Measurements from ENCODE around the gene BAG5. TPM values are rescaled to one million over a fixed set of nuclear protein-coding genes. Genes with fewer than 3 reads are reported as not detected.
"Not testable (repeated sequence)": the region's sequence is repeated elsewhere in the genome, so short reads cannot be mapped to it uniquely, and the experiment has no call there.

The BAG5 gene, protein sequence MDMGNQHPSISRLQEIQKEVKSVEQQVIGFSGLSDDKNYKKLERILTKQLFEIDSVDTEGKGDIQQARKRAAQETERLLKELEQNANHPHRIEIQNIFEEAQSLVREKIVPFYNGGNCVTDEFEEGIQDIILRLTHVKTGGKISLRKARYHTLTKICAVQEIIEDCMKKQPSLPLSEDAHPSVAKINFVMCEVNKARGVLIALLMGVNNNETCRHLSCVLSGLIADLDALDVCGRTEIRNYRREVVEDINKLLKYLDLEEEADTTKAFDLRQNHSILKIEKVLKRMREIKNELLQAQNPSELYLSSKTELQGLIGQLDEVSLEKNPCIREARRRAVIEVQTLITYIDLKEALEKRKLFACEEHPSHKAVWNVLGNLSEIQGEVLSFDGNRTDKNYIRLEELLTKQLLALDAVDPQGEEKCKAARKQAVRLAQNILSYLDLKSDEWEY
- total RNA-seq: 46.6 TPM

DNA sequence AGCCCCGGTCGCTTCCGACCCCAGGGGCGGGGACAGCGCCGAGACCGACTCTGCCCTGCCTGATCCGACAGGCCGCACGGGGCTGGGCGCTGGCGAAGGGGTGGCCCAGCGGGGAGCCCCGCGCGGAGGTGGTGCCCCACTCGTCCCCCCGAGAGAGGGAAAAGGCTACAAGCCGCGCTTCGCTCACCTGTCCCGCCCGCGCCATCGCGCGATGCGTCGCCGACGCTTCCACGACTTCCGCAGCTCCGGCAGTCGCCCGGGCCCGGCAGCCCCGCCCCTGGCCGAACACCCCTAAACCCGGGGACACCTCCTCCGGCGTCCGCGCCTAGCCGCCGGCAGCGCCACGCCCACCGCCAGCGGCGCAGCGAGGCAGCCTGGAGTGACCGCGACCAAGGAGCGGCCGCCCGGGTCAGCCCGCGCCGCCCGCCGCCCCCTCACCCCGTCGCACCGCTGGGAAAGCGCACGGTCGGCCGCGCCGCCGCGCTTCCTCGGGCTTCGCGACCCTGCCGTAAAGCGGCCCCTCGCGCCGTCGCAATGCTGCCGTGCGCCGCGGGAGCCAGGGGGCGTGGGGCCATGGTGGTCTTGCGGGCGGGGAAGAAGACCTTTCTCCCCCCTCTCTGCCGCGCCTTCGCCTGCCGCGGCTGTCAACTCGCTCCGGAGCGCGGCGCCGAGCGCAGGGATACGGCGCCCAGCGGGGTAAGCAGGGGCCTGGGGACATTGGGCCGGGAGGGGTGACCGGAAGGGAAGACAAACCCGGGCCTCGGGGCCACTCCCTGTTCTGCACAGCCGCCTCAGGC is at the start of gene BAG5, which contains the start of gene COA8:
Gene BAG5, minus strand, starts transcription at position 229 of the 797 bp plus-strand sequence. CDS start 1,493 bp downstream, outside the sequence.
Gene COA8, plus strand, starts transcription at position 532 of the 797 bp plus-strand sequence. Its CDS starts 42 bp downstream, at position 574.
- DNase-seq: peak; percentile 78

GRCh38 chr14:103611215-103611614 is 48.8 kb upstream of the BAG5 start:
- DNase-seq: no peak

- DNase-seq: not testable (repeated sequence)
These were observed 46.6 kb upstream of the BAG5 start for GRCh38 chr14:103609081-103609480.

GRCh38 chr14:103607822-103608221 is 45.4 kb upstream of the BAG5 start:
- DNase-seq: no peak

GRCh38 chr14:103606963-103607668 is 44.7 kb upstream of the BAG5 start:
- DNase-seq: peak; percentile 69

DNA sequence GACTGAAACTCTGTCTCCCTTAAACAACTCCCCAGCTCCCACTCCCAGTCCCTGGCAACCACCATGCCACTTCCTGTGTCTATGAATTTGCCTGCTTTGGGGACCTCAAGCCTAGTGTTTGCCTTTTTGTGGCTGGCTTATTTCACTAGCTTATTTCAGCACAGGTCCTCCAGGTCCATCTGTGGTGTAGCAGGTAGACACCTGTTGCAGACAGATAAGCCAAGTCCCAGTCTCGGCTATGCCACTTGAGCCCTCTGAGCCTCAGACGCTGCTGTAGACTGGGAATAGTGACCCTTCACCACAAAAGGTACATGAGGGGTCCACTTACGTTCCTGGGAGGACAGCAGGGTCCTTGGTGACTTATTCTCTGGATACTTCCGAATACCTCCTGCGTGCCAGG is 42.2 kb upstream of the BAG5 start:
- DNase-seq: no peak

GRCh38 chr14:103600503-103600902 is 38.0 kb upstream of the BAG5 start:
- no peak for DNase-seq

DNA sequence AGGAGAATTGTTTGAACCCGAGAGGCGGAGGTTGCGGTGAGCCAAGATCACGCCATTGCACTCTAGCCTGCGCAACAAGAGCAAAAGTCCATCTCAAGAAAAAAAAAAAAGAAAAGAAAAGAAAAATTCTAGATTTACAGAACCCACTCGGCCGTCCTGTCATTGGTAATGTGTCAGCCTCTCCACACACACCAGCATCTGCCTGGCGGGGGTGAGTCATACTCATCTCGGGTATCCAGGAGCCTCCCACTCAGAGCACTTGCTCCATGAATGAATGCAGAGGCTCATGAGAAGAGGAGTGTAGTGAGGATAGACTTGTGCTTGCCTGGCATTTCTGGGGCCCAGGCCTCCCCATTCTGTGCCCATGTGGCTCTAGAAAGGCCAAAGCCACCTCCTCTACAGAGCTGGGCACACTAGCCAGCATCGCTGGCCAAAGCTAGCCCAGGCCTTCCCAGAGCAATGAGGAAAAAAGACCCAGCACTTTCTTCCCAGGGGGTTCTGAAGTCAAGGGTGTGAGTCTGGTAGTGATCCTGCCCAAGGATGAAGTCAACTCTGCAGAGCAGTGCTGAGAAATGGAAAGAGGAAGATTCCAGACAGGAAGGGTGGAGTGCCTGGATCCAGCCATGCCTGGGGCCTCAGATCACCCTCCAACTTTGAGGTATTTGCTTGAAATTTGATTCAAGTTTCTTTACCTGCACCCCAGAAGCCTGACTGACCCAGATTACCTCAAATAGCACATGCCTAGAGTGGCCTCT is 35.3 kb upstream of the BAG5 start:
- peak; percentile 75 for DNase-seq

GRCh38 chr14:103594265-103594664 is 31.8 kb upstream of the BAG5 start:
- DNase-seq: peak; percentile 80

GRCh38 chr14:103593577-103593976 is 31.1 kb upstream of the BAG5 start:
- no peak for DNase-seq

DNA sequence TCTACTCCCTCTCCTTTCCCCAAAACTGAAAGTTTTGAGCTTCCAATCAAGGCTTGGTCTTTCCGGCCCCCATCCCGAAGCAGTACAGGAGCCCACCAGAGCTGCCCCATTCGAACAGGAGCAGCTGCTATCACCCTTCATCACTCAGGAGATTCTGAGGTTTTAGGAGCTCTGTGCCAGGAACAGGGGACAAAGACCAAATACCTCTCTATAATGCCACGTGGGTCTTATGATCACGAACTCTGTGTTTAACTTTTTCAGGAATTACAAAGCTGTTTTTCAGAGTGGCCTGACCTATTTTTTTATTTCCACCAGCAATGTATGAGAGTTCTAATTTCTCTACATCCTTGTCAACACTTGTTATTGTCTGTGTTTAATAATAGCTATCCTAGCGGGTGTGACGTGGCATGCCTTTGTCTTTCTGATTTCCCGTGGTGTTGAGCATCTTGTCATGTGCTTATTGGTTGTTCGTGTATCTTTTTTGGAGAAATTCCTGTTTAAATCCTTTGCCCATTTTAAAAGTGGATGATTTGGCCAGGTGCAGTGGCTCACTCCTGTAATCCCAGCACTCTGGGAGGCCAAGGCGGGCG is 22.0 kb upstream of the BAG5 start:
- no peak for DNase-seq

- DNase-seq: no peak
These were observed 19.7 kb upstream of the BAG5 start for GRCh38 chr14:103581954-103582703.

GRCh38 chr14:103581206-103581605 is 18.7 kb upstream of the BAG5 start:
- no peak for DNase-seq

GRCh38 chr14:103578401-103579075 is 16.1 kb upstream of the BAG5 start:
- DNase-seq: no peak

- DNase-seq: peak; percentile 62
These were observed 14.0 kb upstream of the BAG5 start for GRCh38 chr14:103576371-103577024.

DNA sequence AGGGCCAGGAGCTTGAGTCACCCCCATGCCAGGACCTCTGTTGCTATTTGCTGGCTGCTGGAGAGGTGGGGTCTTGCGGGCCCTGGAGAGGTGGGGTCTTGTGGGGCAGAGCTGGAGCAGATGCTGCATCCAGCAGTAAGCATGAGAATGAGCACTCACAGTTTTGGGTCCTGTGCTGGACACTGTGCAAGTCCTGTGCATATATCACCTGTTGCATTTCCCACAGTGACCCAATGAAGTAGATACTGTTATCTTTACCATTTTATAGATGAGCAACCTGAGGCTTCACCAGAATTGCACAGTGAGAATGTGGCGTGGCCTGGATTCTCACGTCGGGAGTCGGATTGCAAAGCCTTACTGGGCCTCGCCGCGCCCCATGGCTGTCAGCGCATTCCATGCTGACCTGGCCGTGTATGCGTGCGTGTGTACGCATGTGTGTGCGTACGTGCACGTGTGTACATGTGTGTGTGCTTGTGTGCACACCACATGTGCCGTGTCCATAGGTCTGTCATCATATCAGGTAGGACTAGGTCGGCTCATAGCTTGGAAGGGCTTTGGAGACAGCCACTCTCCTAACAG is 12.3 kb upstream of the BAG5 start:
- DNase-seq: no peak

- DNase-seq: no peak
These were observed 11.6 kb upstream of the BAG5 start for GRCh38 chr14:103574104-103574503.

DNA sequence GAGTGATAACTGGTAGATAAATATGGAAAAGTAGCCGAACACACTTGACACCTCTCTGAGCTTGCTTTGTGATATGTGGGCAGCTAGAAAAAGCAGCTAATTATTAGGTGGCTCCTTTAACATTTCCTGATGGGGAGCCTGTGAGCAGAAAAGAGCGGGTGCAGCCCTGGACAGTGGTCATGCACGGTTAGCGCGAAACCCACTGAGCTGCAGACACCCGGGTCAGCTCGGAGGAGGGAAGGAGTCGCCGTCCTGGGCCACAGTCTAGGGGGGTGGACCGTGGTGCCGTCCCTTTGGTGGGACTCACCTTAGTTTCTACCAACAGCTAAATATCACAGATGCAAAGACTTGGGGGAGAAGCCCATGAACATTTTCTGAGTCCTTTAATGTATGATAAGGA is 7.0 kb upstream of the BAG5 start:
- DNase-seq: no peak

DNA sequence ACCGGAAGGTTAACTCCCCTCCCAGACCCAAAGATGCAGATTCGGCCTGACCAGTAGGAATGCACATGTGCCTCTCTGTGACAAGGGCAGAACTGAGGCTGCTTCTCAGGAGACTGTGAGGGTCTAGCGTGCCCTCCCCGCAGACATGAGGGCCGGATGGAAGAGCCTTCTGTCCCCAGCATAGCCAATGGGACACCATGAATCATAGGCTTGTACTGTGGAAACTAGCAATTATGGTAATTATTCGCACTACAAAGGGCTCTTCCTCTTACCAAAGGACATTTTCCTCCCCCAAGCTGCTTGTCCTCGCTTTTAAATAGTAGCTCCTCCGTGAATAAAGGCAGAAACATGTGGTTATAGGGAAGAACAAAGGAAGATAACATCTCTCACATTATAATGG is 6.5 kb upstream of the BAG5 start:
- DNase-seq: no peak
